GM23248 (cell line): ENCODE data around the gene DNM1.

Experiments
- EZH2 ChIP-seq: fragments of 200-600 bp; sonication (generic); IDR thresholded peaks from 2 replicates; pipeline ENCODE4 v1.6.1; 2018; ENCODE audit warnings: antibody characterized with exemption, mild to moderate bottlenecking; ENCODE audit not compliant: insufficient read depth, poor library complexity, severe bottlenecking
- EZH2phosphoT487 ChIP-seq: fragments of 200-600 bp; sonication (generic); IDR thresholded peaks from 2 replicates; pipeline ENCODE4 v1.6.1; 2018; ENCODE audit warnings: antibody characterized with exemption, moderate library complexity, mild to moderate bottlenecking, low read depth; ENCODE audit not compliant: insufficient read depth

DNA sequence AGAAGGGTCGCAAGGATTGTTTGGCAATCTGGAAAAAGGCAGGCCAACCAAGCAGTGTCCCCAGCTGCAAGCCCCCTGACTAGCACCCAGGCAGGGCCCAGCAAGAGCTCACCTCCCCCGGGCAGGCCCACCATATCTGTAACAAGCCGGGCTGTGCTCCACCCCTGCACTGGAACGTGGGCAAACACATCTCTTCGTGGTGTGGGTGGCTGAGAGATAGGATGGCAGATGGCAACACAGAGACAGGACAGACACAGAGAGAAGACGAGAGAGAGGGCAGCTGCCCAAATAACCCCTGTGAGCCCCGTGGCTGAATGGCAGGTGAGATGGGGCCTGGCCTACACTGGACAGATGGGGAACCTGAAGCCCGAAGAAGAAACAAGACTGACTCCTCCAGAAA, 33.7 kb upstream of the DNM1 start:
- TF ChIP-seq EZH2 = no peak
- TF ChIP-seq EZH2phosphoT487 = no peak
